ENCODE results near the gene TNRC6B. TPM values are rescaled to one million over a fixed set of nuclear protein-coding genes. Genes with fewer than 3 reads are reported as not detected.
A peak's percentile ranks its signal among the peaks of the same experiment; 100 is the strongest.

Gene TNRC6B
- total RNA-seq, 2 experiments from 2014 or later, result 65.1 to 65.2 TPM

- Mint-ChIP-seq H3K9me3 (no peaks in the 10 kb centered on the region), H3K36me3 (ENCODE audit: low read depth) (peaks cover 72% of the 10 kb centered on the region), H3K27ac (no peak overlapping the region), H3K4me1 (peaks cover 71% of the 10 kb centered on the region), H3K27me3 (no peaks in the 10 kb centered on the region), H3K4me3 (no peak overlapping the region)
- CTCF ChIA-PET, result no interaction called here
- DNase-seq, result no peak
- POLR2A ChIA-PET, result no interaction called here
Measured at GRCh38 chr22:40261783-40262182, 84.1 kb downstream of the TNRC6B start.

DNA sequence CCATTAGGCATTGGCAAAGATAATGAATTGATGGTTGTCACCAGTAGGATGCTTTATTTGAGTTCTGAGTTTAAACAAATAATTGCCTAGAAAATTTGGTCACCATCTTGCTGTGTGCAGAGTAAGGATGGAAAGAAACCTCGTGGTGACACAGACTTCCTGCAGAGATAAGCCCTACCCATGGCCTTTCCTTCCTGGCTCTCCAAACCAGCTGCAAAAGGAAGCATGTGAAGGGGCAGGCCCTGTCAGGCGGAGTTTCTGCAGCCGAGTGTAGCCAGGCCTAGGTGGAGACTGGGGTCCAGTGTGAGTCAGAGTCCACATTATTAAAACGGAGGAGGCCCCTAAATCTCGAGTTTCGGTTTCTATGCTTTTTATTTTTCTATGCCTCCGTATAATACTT, 85.5 kb downstream of the TNRC6B start:
- CTCF ChIA-PET, result interaction anchor here (0.6 to 1.3 kb wide), 10 partner anchors 12 to 1956 kb away, joined by 3 to 7 read pairs (median 3); no protein-coding TSS in a partner anchor
- POLR2A ChIA-PET, result no interaction called here
- Mint-ChIP-seq H3K4me1 (peaks cover 57% of the 10 kb centered on the region), H3K9me3 (no peaks in the 10 kb centered on the region), H3K4me3 (no peak overlapping the region), H3K36me3 (ENCODE audit: low read depth) (peaks cover 77% of the 10 kb centered on the region), H3K27ac (peak overlapping the region; percentile 32), H3K27me3 (no peaks in the 10 kb centered on the region)
- DNase-seq, result no peak

DNA sequence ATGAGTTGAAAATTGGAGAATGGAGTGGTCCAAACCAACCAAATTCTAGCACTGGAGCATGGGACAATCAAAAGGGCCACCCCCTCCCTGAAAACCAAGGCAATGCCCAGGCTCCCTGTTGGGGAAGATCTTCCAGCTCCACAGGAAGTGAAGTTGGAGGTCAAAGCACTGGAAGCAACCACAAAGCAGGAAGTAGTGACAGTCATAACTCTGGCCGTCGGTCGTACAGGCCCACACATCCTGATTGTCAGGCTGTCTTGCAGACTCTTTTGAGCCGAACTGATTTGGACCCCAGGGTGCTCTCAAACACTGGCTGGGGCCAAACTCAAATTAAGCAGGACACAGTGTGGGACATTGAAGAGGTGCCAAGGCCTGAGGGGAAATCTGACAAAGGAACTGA, 88.1 kb downstream of the TNRC6B start:
- Mint-ChIP-seq H3K9me3 (no peaks in the 10 kb centered on the region), H3K36me3 (ENCODE audit: low read depth) (peaks cover 68% of the 10 kb centered on the region), H3K27me3 (no peaks in the 10 kb centered on the region), H3K4me1 (peaks cover 45% of the 10 kb centered on the region), H3K4me3 (no peak overlapping the region), H3K27ac (peak overlapping the region; percentile 37)
- POLR2A ChIA-PET, result no interaction called here
- CTCF ChIA-PET, result no interaction called here
- no peak for DNase-seq

DNA sequence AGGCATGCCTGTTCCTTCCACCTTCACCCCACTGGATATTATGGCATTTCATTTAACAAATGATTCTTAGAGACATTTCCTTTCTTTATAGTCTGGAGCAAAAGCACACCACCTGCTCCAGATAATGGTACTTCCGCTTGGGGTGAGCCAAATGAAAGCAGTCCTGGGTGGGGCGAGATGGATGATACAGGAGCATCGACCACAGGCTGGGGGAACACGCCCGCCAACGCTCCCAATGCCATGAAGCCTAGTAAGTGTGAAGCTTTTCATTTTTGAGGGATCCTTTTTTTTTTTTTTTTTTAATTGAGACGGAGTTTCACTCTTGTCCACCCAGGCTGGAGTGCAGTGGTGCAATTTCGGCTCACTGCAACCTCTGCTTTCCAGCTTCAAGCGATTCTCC, 92.3 kb downstream of the TNRC6B start:
- no peak for DNase-seq
- Mint-ChIP-seq H3K4me1 (peaks cover 31% of the 10 kb centered on the region), H3K9me3 (no peaks in the 10 kb centered on the region), H3K36me3 (ENCODE audit: low read depth) (peaks cover 62% of the 10 kb centered on the region), H3K4me3 (no peak overlapping the region), H3K27me3 (no peaks in the 10 kb centered on the region), H3K27ac (no peak overlapping the region)
- ChIA-PET POLR2A (no interaction called here), CTCF (interaction anchor here (0.6 to 0.7 kb wide), 3 partner anchors 21 to 395 kb away, joined by 3 read pairs; no protein-coding TSS in a partner anchor)

GRCh38 chr22:40270748-40271373, 93.1 kb downstream of the TNRC6B start:
- Mint-ChIP-seq H3K4me1 (peaks cover 31% of the 10 kb centered on the region), H3K27ac (no peak overlapping the region), H3K9me3 (no peaks in the 10 kb centered on the region), H3K27me3 (no peaks in the 10 kb centered on the region), H3K4me3 (no peak overlapping the region), H3K36me3 (ENCODE audit: low read depth) (peaks cover 56% of the 10 kb centered on the region)
- ChIA-PET CTCF (interaction anchor here (0.6 to 1.2 kb wide), 2 partner anchors 38 to 40 kb away, joined by 3 read pairs; no protein-coding TSS in a partner anchor), POLR2A (no interaction called here)
- DNase-seq, result no peak

- Mint-ChIP-seq H3K27me3 (no peaks in the 10 kb centered on the region), H3K4me1 (peaks cover 31% of the 10 kb centered on the region), H3K9me3 (no peaks in the 10 kb centered on the region), H3K36me3 (ENCODE audit: low read depth) (peaks cover 53% of the 10 kb centered on the region), H3K4me3 (no peak overlapping the region), H3K27ac (no peak overlapping the region)
- ChIA-PET POLR2A (no interaction called here), CTCF (interaction anchor here (1.2 kb wide), 1 partner anchor 39 kb away, joined by 3 read pairs; no protein-coding TSS in a partner anchor)
- DNase-seq, result no peak
Measured at GRCh38 chr22:40271440-40271839, 93.7 kb downstream of the TNRC6B start.

DNA sequence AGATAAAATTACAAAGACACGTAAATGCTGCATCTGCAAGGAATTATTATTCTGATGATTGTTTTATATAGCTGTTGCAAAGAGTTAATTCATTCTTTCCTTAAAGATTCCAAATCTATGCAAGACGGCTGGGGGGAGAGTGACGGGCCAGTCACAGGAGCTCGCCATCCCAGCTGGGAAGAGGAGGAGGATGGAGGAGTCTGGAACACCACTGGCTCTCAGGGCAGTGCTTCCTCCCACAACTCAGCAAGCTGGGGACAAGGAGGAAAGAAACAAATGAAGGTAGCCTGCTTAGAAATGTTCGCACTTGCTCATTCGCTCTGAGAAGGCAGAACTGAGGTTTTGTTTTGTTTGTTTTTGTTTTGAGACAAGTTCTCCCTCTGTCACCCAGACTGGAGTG, 95.6 kb downstream of the TNRC6B start:
- no peak for DNase-seq
- Mint-ChIP-seq H3K27ac (no peak overlapping the region), H3K9me3 (no peaks in the 10 kb centered on the region), H3K4me3 (no peak overlapping the region), H3K27me3 (no peaks in the 10 kb centered on the region), H3K36me3 (ENCODE audit: low read depth) (peaks cover 54% of the 10 kb centered on the region), H3K4me1 (peaks cover 45% of the 10 kb centered on the region)
- POLR2A ChIA-PET, result no interaction called here
- CTCF ChIA-PET, result interaction anchor here (0.6 kb wide), 1 partner anchor 30 kb away, joined by 3 read pairs; no protein-coding TSS in a partner anchor

GRCh38 chr22:40276996-40277823, 99.5 kb downstream of the TNRC6B start:
- no peak for DNase-seq
- ChIA-PET CTCF (no interaction called here), POLR2A (no interaction called here)
- H3K27me3 Mint-ChIP-seq, result no peaks in the 10 kb centered on the region
- peaks cover 70% of the 10 kb centered on the region for H3K36me3 Mint-ChIP-seq (ENCODE audit: low read depth)
- no peaks in the 10 kb centered on the region for H3K9me3 Mint-ChIP-seq
- peak overlapping the region; percentile 95 for H3K27ac Mint-ChIP-seq
- H3K4me3 Mint-ChIP-seq, result no peak overlapping the region
- H3K4me1 Mint-ChIP-seq, result peaks cover 48% of the 10 kb centered on the region

- H3K36me3 Mint-ChIP-seq (ENCODE audit: low read depth), result peaks cover 63% of the 10 kb centered on the region
Measured at GRCh38 chr22:40279017-40279416, 101.3 kb downstream of the TNRC6B start.

GRCh38 chr22:40281717-40282116, 104.0 kb downstream of the TNRC6B start:
- H3K9me3 Mint-ChIP-seq, result no peaks in the 10 kb centered on the region
- ChIA-PET POLR2A (no interaction called here), CTCF (no interaction called here)
- peaks cover 69% of the 10 kb centered on the region for H3K36me3 Mint-ChIP-seq (ENCODE audit: low read depth)
- peaks cover 50% of the 10 kb centered on the region for H3K4me1 Mint-ChIP-seq
- no peak overlapping the region for H3K27ac Mint-ChIP-seq
- no peak overlapping the region for H3K4me3 Mint-ChIP-seq
- no peaks in the 10 kb centered on the region for H3K27me3 Mint-ChIP-seq
- no peak for DNase-seq

More at GRCh38 chr22:40279017-40279416, 101.3 kb downstream of the TNRC6B start:
- H3K27ac Mint-ChIP-seq, result peak overlapping the region; percentile 77
- no peaks in the 10 kb centered on the region for H3K27me3 Mint-ChIP-seq
- no peaks in the 10 kb centered on the region for H3K9me3 Mint-ChIP-seq
- DNase-seq, result no peak
- POLR2A ChIA-PET, result no interaction called here
- H3K4me1 Mint-ChIP-seq, result peaks cover 49% of the 10 kb centered on the region
- no peak overlapping the region for H3K4me3 Mint-ChIP-seq
- CTCF ChIA-PET, result interaction anchor here (0.6 kb wide), 2 partner anchors 157 to 209 kb away, joined by 3 read pairs; no protein-coding TSS in a partner anchor

GRCh38 chr22:40285513-40285912, 107.8 kb downstream of the TNRC6B start:
- peaks cover 54% of the 10 kb centered on the region for H3K4me1 Mint-ChIP-seq
- H3K9me3 Mint-ChIP-seq, result no peaks in the 10 kb centered on the region
- H3K27me3 Mint-ChIP-seq, result no peaks in the 10 kb centered on the region
- H3K27ac Mint-ChIP-seq, result peak overlapping the region; percentile 42
- POLR2A ChIA-PET, result no interaction called here
- no peak overlapping the region for H3K4me3 Mint-ChIP-seq
- CTCF ChIA-PET, result interaction anchor here (0.9 kb wide), 1 partner anchor 11 kb away, joined by 3 read pairs; no protein-coding TSS in a partner anchor
- H3K36me3 Mint-ChIP-seq (ENCODE audit: low read depth), result peaks cover 61% of the 10 kb centered on the region
- no peak for DNase-seq

DNA sequence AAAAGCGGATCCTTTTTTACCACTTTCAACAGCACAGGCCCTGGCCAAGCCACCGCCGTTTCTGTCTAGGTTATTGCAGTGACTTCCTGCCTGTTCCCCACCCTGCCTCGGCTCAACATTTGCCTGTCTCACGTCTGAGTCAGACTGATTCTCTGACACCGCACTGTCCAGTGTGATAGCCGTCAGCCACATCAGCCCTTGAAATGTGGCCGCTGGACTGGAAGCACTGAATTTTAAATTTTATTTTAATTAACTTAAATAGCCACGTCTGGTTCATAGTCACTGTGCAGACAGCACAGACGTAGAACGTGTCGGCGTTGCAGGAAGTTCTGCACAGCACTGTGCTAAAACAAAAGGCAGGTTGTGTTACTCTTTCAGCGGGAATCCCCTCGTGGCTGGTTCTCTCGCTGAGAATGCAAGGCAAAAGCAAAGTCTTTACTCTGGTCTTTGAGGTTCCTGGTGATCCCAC, 112.3 kb downstream of the TNRC6B start:
- ChIA-PET POLR2A (no interaction called here), CTCF (no interaction called here)
- Mint-ChIP-seq H3K4me1 (peaks cover 63% of the 10 kb centered on the region), H3K27me3 (no peaks in the 10 kb centered on the region), H3K9me3 (no peaks in the 10 kb centered on the region), H3K27ac (peak overlapping the region; percentile 92), H3K36me3 (ENCODE audit: low read depth) (peaks cover 61% of the 10 kb centered on the region), H3K4me3 (peak overlapping the region; percentile 33)
- peak; percentile 76 for DNase-seq

GRCh38 chr22:40290516-40290915, 112.8 kb downstream of the TNRC6B start:
- no peak for DNase-seq
- H3K27me3 Mint-ChIP-seq, result no peaks in the 10 kb centered on the region
- ChIA-PET CTCF (no interaction called here), POLR2A (no interaction called here)
- H3K4me1 Mint-ChIP-seq, result peaks cover 62% of the 10 kb centered on the region
- no peaks in the 10 kb centered on the region for H3K9me3 Mint-ChIP-seq
- peak overlapping the region; percentile 92 for H3K27ac Mint-ChIP-seq
- peak overlapping the region; percentile 8 for H3K4me3 Mint-ChIP-seq
- peaks cover 62% of the 10 kb centered on the region for H3K36me3 Mint-ChIP-seq (ENCODE audit: low read depth)

All from activated CD4-positive, alpha-beta T cell treated with anti-CD3 and anti-CD28 coated beads, Interleukin-2, amount 10 ng/mL, durations not matched to agents 7 days and 5 days (primary cell).